Fibroblast of villous mesenchyme (primary cell): ENCODE measurements around the gene CATSPER3. TPM values are rescaled to one million over a fixed set of nuclear protein-coding genes. Genes with fewer than 3 reads are reported as not detected.

ENCODE experiments used
- DNase-seq: peaks from one replicate; pipeline ENCODE4 v3.0.0-alpha.2; 2010; ENCODE audit warnings: low read depth
- H3K4me3 ChIP-seq: 2 replicates; pipeline ENCODE4 v1.5.1; 2011; ENCODE audit warnings: low read depth, mild to moderate bottlenecking, low read length
- CTCF ChIP-seq: IDR thresholded peaks from 2 replicates; pipeline ENCODE4 v1.5.1; 2012; ENCODE audit warnings: low read depth, mild to moderate bottlenecking, low read length; ENCODE audit not compliant: insufficient read depth
- total RNA-seq: library from RNA; depleted of rRNA; stranded (reverse); fragments of >200 nt; gene quantifications from 2 replicates; pipeline ENCODE4 v1.2.3, GENCODE V29; 2012

CATSPER3 gene
- total RNA-seq, 1 donor, result under 0.01 TPM

DNA sequence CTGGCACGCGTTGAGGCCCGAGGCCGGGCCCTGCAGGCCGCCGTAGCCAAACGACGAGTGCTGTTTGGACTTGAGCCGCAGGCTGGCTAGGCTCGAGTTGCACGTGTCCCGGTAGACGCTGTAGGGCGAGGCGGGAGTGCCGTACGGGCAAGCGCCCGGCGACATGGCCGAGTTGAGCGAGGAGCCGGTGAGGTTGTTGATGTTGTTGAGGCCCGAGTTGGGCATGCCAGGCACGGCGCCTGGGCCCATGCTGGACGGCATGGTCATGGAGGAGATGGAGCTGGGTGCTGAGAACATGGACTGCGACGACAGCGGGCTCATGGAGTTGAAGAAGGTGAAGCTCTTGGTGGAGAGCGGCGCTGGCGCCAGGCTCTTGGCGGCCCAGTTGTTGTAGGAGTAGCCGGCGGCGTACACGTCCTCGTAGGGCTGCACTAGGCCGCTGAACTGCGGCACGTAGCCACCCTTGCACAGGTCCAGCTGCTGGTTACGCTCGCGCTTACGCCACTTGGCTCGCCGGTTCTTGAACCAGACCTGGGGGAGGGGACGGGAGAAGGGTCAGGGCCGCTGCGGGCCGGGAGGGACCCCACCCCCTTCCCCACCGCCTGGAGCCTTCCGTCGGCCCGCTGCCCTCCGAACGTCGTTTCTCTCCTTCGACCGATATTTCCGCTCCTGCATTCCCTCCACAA, 61.2 kb downstream of the CATSPER3 start:
- DNase-seq, result peak; percentile 63
- peak overlapping the region; percentile 15 for H3K4me3 ChIP-seq
- TF ChIP-seq CTCF, result no peak

GRCh38 chr5:135029477-135030122, 61.9 kb downstream of the CATSPER3 start:
- no peak for DNase-seq
- no peak for TF ChIP-seq CTCF
- peak overlapping the region; percentile 88 for H3K4me3 ChIP-seq

GRCh38 chr5:135030123-135030955, 62.6 kb downstream of the CATSPER3 start:
- TF ChIP-seq CTCF, result no peak
- DNase-seq, result peak; percentile 65
- H3K4me3 ChIP-seq, result peak overlapping the region; percentile 88

DNA sequence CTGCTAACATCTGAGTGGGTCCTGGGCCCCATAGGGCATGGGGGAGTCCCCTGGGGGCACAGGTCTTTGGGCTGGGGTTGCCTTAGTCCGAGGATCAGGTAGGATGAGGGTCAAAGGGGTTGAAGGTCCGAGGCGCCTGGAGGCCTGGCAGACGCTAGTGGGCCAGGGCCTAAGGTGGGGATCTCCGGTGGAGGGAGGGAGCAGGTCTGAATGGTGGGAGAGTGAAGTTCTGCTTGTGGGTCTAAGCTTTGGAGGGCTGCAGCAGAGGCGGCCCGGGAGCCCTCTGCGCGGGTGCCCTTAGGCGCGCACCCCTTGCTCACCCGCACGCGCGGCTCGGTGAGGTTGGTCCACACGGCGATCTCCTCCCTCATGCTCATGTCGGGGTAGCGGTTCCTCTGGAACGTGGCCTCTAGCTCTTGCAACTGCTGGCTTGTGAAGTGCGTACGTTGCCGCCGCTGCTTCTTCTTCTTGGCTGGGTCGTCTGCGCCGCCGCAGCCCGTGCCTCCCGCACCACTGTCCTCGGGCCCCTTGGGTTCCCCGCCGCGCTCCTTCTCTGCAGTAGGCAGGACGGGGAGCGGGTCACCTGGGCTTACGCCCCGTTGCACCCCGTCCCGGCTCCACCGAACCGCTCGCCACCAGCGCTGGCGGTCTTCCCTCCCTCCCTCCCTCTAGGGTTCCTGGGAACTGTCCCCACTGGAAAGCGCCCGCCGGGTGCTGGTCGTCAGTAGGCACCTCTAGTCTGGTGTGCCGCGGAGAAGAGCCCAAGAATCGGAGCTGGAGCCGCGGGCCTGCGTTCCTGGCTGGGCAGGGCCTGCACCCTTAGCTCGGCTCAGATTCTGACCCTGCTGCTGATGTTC, 63.5 kb downstream of the CATSPER3 start:
- H3K4me3 ChIP-seq, result peak overlapping the region; percentile 88
- DNase-seq, result peak; percentile 61
- no peak for TF ChIP-seq CTCF

- DNase-seq, result peak; percentile 46
- TF ChIP-seq CTCF, result no peak
- peak overlapping the region; percentile 88 for H3K4me3 ChIP-seq
These were observed 64.3 kb downstream of the CATSPER3 start for GRCh38 chr5:135031813-135032694.
